G401 (cell line): Measurements from ENCODE around the gene CDH20. TPM values are rescaled to one million over a fixed set of nuclear protein-coding genes. Genes with fewer than 3 reads are reported as not detected.

Experiments used
- DNase-seq: peaks from one replicate; pipeline ENCODE4 v3.0.0-alpha.2; 2015; ENCODE audit warnings: low spot score
- in situ Hi-C: cut with HindIII; loops from 2 replicates; pipeline ENCODE4 v1.10.0; 2016; ENCODE audit warnings: low sequenced_read_pairs, mixed read lengths
- total RNA-seq: library from RNA; depleted of rRNA; stranded (reverse); fragments of >200 nt; shearing (Covaris generic); gene quantifications from 2 replicates; pipeline ENCODE4 v1.2.3, GENCODE V29; 2014

Gene CDH20
- total RNA-seq, 1 experiment from 2014 or later = not detected

DNA sequence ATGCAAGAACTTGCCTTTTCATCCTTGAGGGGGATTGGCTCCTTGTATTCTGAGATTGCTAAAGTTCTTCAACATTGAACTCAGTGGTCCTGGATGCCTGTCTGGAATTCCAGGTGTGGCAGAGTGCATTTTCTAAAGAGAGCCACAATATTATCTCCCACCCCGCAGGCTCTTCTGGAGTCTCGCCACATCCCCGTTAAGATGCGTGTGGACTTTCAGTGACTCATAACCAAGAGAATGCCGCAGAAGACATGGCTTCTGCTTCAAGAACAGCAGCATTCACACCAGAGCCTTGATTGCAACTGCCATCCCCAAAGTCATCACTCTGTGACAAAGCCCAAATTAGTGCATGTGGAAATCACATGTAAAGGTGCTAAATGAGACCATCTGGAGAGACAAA lies 142.7 kb downstream of the CDH20 start:
- in situ Hi-C loops = no loop called here
- DNase-seq = no peak

DNA sequence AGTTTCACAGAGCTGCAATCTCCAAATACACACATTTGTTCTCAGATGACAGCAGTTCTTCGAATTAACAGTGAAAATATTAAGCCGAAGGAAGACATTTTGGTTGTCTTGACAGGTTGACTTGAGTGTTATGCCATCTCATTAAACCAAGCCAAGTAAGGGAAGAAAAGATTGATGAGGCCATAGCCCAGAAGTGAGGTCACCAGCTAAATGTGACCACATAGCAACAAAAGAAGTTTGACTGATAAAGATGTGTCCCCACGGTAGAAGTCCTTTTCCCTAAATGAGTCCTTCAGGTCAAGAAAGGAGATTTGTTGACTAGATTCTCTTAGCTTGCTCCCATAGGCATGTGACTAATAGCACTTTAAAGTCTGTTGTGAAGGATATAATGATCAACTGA lies 156.1 kb downstream of the CDH20 start:
- DNase-seq = no peak

GRCh38 chr18:61496374-61496773 lies 163.1 kb downstream of the CDH20 start:
- no peak for DNase-seq
- in situ Hi-C loops = no loop called here

More for the DNA sequence above, 156.1 kb downstream of the CDH20 start:
- in situ Hi-C loops = no loop called here

DNA sequence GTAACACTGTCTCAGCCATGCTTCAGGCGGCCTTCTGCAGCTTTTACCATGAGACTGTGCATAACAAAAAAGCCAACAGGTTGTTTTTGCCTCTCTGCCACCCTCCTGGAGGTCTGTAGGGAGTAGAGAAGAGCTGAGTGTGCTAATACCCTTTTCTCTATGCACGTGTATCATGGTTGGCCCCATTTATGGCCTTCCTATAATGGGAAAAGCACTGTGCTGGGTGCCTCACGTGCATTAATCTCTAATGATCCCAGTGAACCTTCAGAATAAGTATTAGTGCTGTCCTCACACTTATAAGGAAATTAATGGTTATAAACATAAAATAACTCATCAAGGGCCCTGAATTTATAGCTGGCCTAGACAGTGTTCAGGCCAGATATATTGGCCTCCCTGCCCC lies 164.2 kb downstream of the CDH20 start:
- in situ Hi-C loops = no loop called here
- DNase-seq = no peak

DNA sequence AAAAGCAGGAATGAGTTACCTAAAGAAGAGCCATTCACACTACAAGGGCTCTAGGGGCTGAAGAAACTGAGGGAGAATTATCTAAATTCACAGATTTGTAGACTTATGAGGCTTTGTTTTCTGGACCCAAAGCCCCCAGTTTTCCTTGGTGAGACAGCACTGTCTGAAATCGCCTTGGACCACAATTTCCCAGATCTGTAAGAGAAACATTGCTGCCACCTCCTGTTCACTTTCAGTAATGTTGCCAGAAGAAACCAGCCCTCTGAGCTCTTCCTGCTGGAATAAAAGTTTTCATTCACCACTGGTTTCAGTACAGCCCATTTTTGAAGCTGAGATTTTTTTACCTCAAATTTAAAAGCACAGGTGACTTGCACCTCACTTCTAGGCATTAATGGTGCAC lies 169.2 kb downstream of the CDH20 start:
- in situ Hi-C loops = no loop called here
- DNase-seq = peak; percentile 80

GRCh38 chr18:61503688-61504087 lies 170.5 kb downstream of the CDH20 start:
- DNase-seq = no peak
- in situ Hi-C loops = no loop called here

DNA sequence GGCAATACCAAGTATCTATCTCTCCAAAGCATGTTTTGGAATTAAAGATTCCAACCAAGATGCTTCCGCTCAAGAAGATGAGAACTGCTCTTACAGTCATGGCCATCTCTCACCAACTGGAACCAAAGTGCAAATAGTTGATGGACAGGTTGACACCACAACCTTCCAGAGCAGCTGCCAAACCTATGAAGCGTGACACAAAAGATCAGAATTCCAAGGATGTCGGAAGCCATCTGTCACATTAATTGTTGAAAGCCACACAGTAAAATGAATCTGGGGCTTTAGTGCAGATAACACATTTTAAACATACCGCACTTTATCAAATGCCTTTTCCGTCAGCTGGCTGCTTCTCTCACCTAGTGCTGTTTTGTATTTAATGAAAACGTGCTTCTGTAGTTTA lies 195.7 kb downstream of the CDH20 start:
- in situ Hi-C loops = no loop called here
- DNase-seq = peak; percentile 88

DNA sequence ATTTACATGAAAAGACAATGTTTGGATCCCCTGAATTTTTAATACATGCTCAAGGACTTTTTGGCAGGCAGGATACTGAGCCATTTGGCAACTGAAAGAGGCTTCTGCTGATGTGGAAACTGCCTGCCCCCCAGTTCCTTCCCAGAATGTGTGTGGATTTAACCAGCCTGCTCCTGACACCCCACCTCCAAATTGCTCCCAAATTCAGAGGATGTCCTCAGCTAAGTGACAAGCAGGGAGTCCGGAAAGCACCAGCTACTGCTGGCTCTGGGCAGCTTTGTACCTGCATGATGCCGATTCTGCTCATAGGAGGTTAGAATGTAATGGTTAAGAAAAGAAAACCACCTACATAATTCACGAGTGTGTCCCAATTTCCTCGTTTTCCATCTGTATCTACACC lies 197.5 kb downstream of the CDH20 start:
- peak; percentile 80 for DNase-seq
- in situ Hi-C loops = no loop called here

DNA sequence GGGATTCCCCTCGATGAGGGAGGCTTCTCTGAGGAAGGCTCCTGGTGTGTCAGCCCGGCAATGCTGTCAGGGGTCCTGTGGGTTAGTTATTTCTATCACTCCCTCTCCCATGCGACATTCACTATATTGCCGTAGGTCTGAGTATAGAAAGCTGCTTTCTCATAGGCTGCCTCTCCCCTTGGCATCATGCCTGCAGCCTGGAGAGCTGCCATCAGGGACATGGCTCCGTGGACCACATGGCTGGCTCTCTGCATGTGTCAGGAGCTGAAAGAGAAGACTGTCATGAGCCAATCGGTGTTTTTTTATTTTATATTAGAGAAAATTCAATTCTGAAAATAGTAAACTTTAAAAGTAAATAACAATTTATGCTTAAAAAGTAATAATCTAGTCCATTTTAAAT lies 198.0 kb downstream of the CDH20 start:
- in situ Hi-C loops = no loop called here
- DNase-seq = peak; percentile 90

DNA sequence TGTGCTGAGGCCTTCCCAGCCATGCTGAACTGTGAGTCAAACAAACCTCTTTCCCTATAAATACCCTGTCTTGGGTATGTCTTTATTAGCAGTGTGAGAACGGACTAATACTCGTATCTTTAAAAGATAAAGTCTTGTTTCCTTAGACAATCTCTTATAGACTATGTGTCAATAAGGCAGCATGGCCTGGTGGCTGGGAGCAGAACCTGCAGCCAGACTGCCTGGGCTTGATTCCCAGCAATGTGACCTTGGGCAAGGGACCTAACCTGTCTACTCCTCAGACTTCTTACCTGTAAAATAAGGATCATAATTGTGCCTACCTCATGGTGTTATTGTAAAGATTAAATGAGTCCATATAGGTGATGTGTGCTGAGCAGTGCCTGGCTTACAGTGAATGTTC lies 198.7 kb downstream of the CDH20 start:
- in situ Hi-C loops = no loop called here
- no peak for DNase-seq

- in situ Hi-C loops = no loop called here
- no peak for DNase-seq
Measured at GRCh38 chr18:61535401-61535800, 202.2 kb downstream of the CDH20 start.

GRCh38 chr18:61541673-61542072 lies 208.4 kb downstream of the CDH20 start:
- DNase-seq = no peak
- in situ Hi-C loops = no loop called here

GRCh38 chr18:61542596-61542995 lies 209.4 kb downstream of the CDH20 start:
- no peak for DNase-seq
- in situ Hi-C loops = no loop called here

DNA sequence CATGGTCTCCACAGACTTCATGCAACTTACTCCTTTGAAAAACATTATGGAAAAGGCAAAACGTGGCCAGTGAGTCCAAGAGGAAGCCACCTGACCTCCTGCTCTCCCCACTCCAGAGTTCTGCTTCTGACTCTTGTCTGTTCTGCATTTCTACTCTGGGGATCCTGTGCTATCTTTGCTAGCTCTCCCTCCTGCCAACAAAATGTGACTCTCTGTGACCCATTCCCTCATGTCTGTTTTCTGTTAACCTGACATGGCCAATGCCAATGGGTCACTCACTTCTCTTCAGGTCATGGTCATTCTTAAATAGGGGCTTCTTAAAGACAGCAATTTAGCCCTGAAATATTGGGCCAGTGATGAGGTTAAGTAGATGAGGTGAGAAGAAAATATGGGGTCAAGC lies 210.3 kb downstream of the CDH20 start:
- in situ Hi-C loops = no loop called here
- no peak for DNase-seq

GRCh38 chr18:61544178-61544577 lies 210.9 kb downstream of the CDH20 start:
- DNase-seq = no peak
- in situ Hi-C loops = no loop called here

DNA sequence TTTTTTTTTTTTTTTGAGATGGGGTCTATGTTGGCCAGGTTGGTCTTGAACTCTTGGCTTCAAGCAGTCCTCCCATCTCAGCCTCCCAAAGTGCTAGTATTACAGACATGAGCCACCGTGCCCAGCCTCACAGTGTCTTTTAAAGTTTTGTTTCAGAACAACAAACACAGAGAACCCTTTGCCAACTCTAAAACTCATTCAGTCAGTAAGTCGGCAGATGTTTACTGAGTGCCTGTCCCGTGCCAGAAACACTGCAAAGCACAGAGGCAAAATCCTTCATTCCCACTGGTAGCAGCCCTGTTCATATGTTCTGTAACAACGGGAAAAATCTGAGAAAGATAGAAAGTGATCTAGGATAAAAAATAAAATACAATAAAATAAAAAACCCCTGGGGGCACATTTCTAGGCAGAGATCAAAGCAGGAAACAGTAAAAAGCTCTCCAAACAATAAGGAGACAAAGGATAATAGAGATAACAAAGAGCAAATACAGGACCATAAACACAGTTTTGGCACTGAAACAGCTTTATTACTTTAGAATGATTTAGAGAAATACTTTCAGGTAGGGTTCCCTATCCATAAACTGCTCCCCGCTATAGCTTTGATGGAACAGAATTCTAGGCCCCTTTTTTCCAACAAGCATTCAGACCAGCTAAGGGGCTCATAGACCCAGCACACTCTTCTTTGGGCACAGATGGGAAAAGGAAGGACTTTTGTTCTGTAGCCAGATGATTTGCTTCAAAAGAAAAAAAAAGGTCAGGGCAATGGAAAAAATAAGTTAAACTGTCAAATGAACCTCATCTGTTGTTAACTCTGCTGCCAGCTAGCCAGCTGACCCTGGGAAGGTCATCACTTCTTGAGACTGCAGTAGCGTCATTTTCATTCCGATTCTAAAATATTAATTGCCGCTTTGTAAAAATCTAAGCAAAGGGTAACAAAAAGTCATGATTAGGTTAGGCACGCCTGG lies 212.3 kb downstream of the CDH20 start:
- DNase-seq = no peak
- in situ Hi-C loops = no loop called here

DNA sequence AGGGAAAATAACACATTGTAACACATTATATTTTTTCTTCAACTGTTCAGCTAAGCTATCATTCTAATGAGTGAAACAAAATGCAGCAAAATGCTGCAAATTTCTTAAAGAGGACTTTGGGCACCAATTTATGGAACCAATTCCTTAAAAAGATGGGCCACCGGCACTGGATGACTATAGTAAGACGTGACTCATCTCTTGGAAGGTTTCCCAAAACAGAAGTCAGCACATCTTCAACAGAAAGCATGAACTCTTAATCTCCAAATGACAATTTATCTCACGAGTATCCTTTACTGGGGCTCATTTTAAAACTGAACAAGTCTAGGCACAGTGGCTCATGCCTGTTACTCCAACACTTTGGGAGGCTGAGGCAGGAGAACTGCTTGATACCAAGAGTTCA lies 213.4 kb downstream of the CDH20 start:
- in situ Hi-C loops = no loop called here
- no peak for DNase-seq

DNA sequence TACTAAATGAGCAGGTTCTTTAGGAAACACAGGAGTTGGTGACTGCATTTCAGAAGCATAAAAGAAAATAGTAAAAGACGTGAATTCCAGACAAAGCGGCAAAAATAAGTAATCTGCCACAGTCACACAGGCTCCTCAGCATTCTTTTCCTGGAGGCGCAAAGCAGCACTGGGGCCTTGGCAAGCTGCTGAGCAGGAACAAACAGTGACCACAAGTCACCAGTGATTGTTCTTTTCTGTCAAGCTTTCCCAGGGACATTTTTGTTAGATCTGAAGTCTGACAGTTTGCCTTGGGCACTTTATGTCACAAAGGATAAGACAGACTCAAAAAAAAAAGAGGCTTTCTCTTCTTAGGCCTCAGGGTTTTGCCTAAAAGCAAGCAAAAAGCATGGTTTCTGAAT lies 216.2 kb downstream of the CDH20 start:
- no peak for DNase-seq
- in situ Hi-C loops = no loop called here

DNA sequence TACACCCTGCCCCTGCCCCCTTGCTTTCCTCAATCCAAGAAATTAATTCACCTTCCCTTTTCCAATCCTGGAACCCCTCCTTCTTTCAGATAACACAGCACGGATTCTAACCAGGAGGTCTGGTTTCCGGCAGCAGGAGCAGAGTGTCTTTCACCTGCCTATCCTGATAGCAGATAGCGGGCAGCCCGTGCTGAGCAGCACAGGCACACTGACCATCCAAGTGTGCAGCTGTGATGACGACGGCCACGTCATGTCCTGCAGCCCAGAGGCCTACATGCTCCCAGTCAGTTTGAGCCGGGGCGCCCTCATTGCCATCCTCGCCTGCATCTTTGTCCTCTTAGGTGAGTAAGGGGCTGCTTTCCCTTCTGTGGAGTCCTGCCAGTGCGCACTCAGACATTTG lies 216.7 kb downstream of the CDH20 start:
- in situ Hi-C loops = no loop called here
- DNase-seq = no peak

DNA sequence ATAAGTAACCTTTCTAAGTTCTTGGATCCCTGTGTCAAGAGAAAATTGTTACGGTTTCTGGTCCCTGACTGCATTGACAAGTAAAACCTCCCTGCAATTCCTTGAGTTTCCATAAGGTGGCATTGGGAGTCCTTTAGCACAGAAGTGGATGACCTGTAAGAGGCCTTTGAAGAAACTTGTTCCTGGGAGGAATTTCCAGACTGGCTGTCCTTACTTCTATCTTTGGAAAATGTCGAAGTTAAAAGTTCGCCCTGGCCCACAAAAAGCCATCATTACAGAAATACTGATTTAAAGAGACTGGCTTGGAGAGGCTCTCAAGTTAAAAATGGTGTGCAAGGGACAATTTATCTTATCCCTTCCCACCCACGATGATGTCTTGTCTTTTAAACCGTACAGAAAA lies 218.4 kb downstream of the CDH20 start:
- peak; percentile 92 for DNase-seq
- in situ Hi-C loops = no loop called here

GRCh38 chr18:61553045-61553659 lies 219.9 kb downstream of the CDH20 start:
- in situ Hi-C loops = no loop called here
- DNase-seq = no peak
